Small intestine (tissue), 16 donors: ENCODE results near the gene NPY5R. TPM values are rescaled to one million over a fixed set of nuclear protein-coding genes. Genes with fewer than 3 reads are reported as not detected.

ENCODE experiments used
- DNase-seq, 2 donors: peaks; one replicate each; pipeline versions ENCODE4 v3.0.0 to v3.0.0-alpha.2; 2013
- FAIRE-seq: peaks from 2 replicates; lab custom pipeline; 2012; peaks lifted over from hg19 to GRCh38; lab: Jason Lieb, UNC
- H3K27ac ChIP-seq, 3 donors: one replicate each; pipeline ENCODE4 v1.5.1; 2013; ENCODE audit warnings: low read length in 2 of 3, mild to moderate bottlenecking in 2 of 3, control low read depth in 1 of 3, inconsistent platforms in 1 of 3, low read depth in 1 of 3, moderate library complexity in 1 of 3
- H3K27me3 ChIP-seq, 3 donors: one replicate each; pipeline ENCODE4 v1.6.1; 2013; ENCODE audit warnings: low read length in 3 of 3, inconsistent platforms in 1 of 3; ENCODE audit not compliant: control insufficient read depth in 3 of 3, insufficient read depth in 3 of 3
- H3K36me3 ChIP-seq, 3 donors: one replicate each; pipeline ENCODE4 v1.6.1; 2013; ENCODE audit warnings: low read length in 3 of 3, inconsistent platforms in 1 of 3, low read depth in 1 of 3, mild to moderate bottlenecking in 1 of 3, moderate library complexity in 1 of 3; ENCODE audit not compliant: control insufficient read depth in 3 of 3, insufficient read depth in 2 of 3
- H3K4me1 ChIP-seq, 3 donors: one replicate each; pipeline ENCODE4 v1.6.1; 2013; ENCODE audit warnings: low read length in 2 of 3, inconsistent platforms in 1 of 3, low read depth in 1 of 3, mild to moderate bottlenecking in 1 of 3, moderate library complexity in 1 of 3; ENCODE audit not compliant: control insufficient read depth in 3 of 3, insufficient read depth in 2 of 3
- H3K4me3 ChIP-seq, 3 donors: one replicate each; pipeline ENCODE4 v1.5.1; 2013; ENCODE audit warnings: low read length in 3 of 3, control low read depth in 1 of 3, inconsistent platforms in 1 of 3, low read depth in 1 of 3, mild to moderate bottlenecking in 1 of 3, moderate library complexity in 1 of 3
- H3K9me3 ChIP-seq, 2 donors: one replicate each; pipeline ENCODE4 v1.6.1; 2013; ENCODE audit warnings: low read depth in 1 of 2, low read length in 1 of 2; ENCODE audit not compliant: control insufficient read depth in 2 of 2, insufficient read depth in 1 of 2
- WGBS, 3 donors: extraction: QIAGEN DNeasy Blood & Tissue Kit; methylation state at CpG; one replicate each; pipeline ENCODE4 v1.1.7; 2013; 5-methylcytosine and 5-hydroxymethylcytosine counted together
- long read RNA-seq, 10 donors: transcript quantifications; one replicate each; lab custom pipeline, GENCODE V29; 2026
- polyA plus RNA-seq, 4 donors: library from polyadenylated mRNA; stranded (reverse) in 3 of 4; unstranded in 1 of 4; fragments of 200-250 nt in 3 of 4; fragments of 120-200 nt in 1 of 4; gene quantifications; one replicate each; pipeline versions ENCODE4 v1.2.1 to v1.2.3, GENCODE V29; 2013
- donor health status: healthy with polysubstance abuse.
- donor health status: control.
- donor health status: control.
- donor health status: Bipolar disorder and iron deficiency.
- donor health status: healthy.

Gene NPY5R
- under 1 TPM in 2 of 4 donors, not detected in 2; 0.07 to 0.19 TPM for polyA plus RNA-seq
- long read RNA-seq, donor 1 = 0 reads
- long read RNA-seq, donor 2 = 0 reads
- long read RNA-seq, donor 3 = 0 reads
- long read RNA-seq, donor 4 = 0 reads
- long read RNA-seq, donor 5 = 0 reads
- long read RNA-seq, donor 6 = 0 reads
- long read RNA-seq, donor 7, partial matches to known transcripts = 0 of 5 reads
- long read RNA-seq, donor 7, other reads (novel, unspliced or antisense) = 0 of 5 reads
- long read RNA-seq, donor 8 = 0 reads
- long read RNA-seq, donor 9 = 0 reads
- long read RNA-seq, donor 10 = 0 reads

- WGBS, 3 donors = 2 to 8% (median 6%) methylated on average over 31 to 55 of the region's 55 CpGs
- Histone ChIP-seq H3K36me3 (no peaks in the 10 kb centered on the region), H3K27me3 (peaks cover 4 to 36% (median 11%) of the 10 kb centered on the region in 3 donors), H3K27ac (no peak within 1 kb of the TSS), H3K9me3 (no peaks in the 10 kb centered on the region), H3K4me1 (peaks cover 0 to 4% (median 0%) of the 10 kb centered on the region in 3 donors), H3K4me3 (peak within 1 kb of the TSS in 2 of 3 donors; percentile 5 to 32)
- no peak for FAIRE-seq
- DNase-seq = peak in 1 of 2 donors; percentile 24
Measured at GRCh38 chr4:163343604-163344146, at the start of gene NPY5R. Gene NPY5R, plus strand, starts transcription at chr4:163343892. Its CDS starts 6,382 bp downstream, at chr4:163350274.

GRCh38 chr4:163295138-163295537 lies 48.6 kb upstream of the NPY5R start:
- 72 to 77% (median 76%) methylated on average over 3 of the region's 3 CpGs for WGBS, 3 donors
- Histone ChIP-seq H3K9me3 (no peaks in the 10 kb centered on the region), H3K36me3 (no peaks in the 10 kb centered on the region)

GRCh38 chr4:163300445-163300844 lies 43.2 kb upstream of the NPY5R start:
- Histone ChIP-seq H3K27ac (no peak overlapping the region), H3K4me3 (no peak overlapping the region), H3K4me1 (no peaks in the 10 kb centered on the region), H3K27me3 (no peaks in the 10 kb centered on the region), H3K9me3 (no peaks in the 10 kb centered on the region), H3K36me3 (no peaks in the 10 kb centered on the region)
- DNase-seq (no peak), FAIRE-seq (no peak)
- 34 to 56% (median 42%) methylated on average over 3 of the region's 3 CpGs for WGBS, 3 donors

More at GRCh38 chr4:163295138-163295537, 48.6 kb upstream of the NPY5R start:
- Histone ChIP-seq H3K27me3 (no peaks in the 10 kb centered on the region), H3K4me3 (no peak overlapping the region), H3K4me1 (no peaks in the 10 kb centered on the region), H3K27ac (no peak overlapping the region)
- no peak for FAIRE-seq
- no peak for DNase-seq

- no peak for FAIRE-seq
- Histone ChIP-seq H3K27ac (no peak overlapping the region), H3K9me3 (no peaks in the 10 kb centered on the region), H3K4me1 (no peaks in the 10 kb centered on the region), H3K36me3 (no peaks in the 10 kb centered on the region), H3K4me3 (no peak overlapping the region), H3K27me3 (no peaks in the 10 kb centered on the region)
- no peak for DNase-seq
- WGBS, 3 donors = 73 to 92% (median 90%) methylated on average over 2 of the region's 2 CpGs
Measured at GRCh38 chr4:163303069-163303468, 40.6 kb upstream of the NPY5R start.

GRCh38 chr4:163309466-163309865 lies 34.2 kb upstream of the NPY5R start:
- H3K9me3 ChIP-seq = no peaks in the 10 kb centered on the region
- H3K27ac ChIP-seq = no peak overlapping the region
- no peaks in the 10 kb centered on the region for H3K27me3 ChIP-seq
- DNase-seq = no peak
- FAIRE-seq = no peak
- no peaks in the 10 kb centered on the region for H3K4me1 ChIP-seq
- WGBS, 3 donors = 68 to 81% (median 76%) methylated on average over 1 of the region's 1 CpG
- no peaks in the 10 kb centered on the region for H3K36me3 ChIP-seq
- H3K4me3 ChIP-seq = no peak overlapping the region

- no peak for DNase-seq
- H3K9me3 ChIP-seq = peaks cover 2 to 17% of the 10 kb centered on the region in 2 donors
- no peaks in the 10 kb centered on the region for H3K27me3 ChIP-seq
- FAIRE-seq = no peak
- H3K4me3 ChIP-seq = no peak overlapping the region
- H3K4me1 ChIP-seq = no peaks in the 10 kb centered on the region
- WGBS, 3 donors = 2 to 90% (median 15%) methylated on average over 1 of the region's 1 CpG
- no peak overlapping the region for H3K27ac ChIP-seq
- no peaks in the 10 kb centered on the region for H3K36me3 ChIP-seq
Measured at GRCh38 chr4:163317110-163317509, 26.6 kb upstream of the NPY5R start.

GRCh38 chr4:163330916-163331628 lies 12.6 kb upstream of the NPY5R start:
- FAIRE-seq (no peak), DNase-seq (peak in 1 of 2 donors; percentile 42)
- H3K9me3 ChIP-seq = no peaks in the 10 kb centered on the region
- H3K36me3 ChIP-seq = no peaks in the 10 kb centered on the region
- H3K4me1 ChIP-seq = peaks cover 0 to 8% (median 5%) of the 10 kb centered on the region in 3 donors
- 24 to 37% (median 31%) methylated on average over 16 of the region's 16 CpGs for WGBS, 3 donors
- H3K4me3 ChIP-seq = peak overlapping the region in 1 of 3 donors; percentile 48
- peaks cover 2 to 29% (median 15%) of the 10 kb centered on the region in 3 donors for H3K27me3 ChIP-seq
- no peak overlapping the region for H3K27ac ChIP-seq

- Histone ChIP-seq H3K36me3 (no peaks in the 10 kb centered on the region), H3K27ac (no peak overlapping the region), H3K4me3 (peak overlapping the region; percentile 9 to 48 (median 26)), H3K4me1 (peaks cover 0 to 8% (median 5%) of the 10 kb centered on the region in 3 donors), H3K27me3 (peaks cover 2 to 29% (median 15%) of the 10 kb centered on the region in 3 donors), H3K9me3 (no peaks in the 10 kb centered on the region)
- WGBS, 3 donors = 2 to 6% (median 3%) methylated on average over 57 to 58 of the region's 58 CpGs
- FAIRE-seq (no peak), DNase-seq (peak; percentile 1 to 63)
Measured at GRCh38 chr4:163331629-163332376, 11.9 kb upstream of the NPY5R start.
